DND-41 (cell line): Measurements from ENCODE around the gene ABCC10.

Experiments
- EZH2 ChIP-seq: IDR thresholded peaks from 3 replicates; pipeline ENCODE4 v1.6.1; 2012; ENCODE audit warnings: borderline replicate concordance, low read depth, mild to moderate bottlenecking, moderate library complexity, low read length, inconsistent platforms; ENCODE audit not compliant: severe bottlenecking
- TF ChIP-seq, protein P1 (sequence below): IDR thresholded peaks from 2 replicates; pipeline ENCODE4 v1.5.1; 2012; ENCODE audit warnings: borderline replicate concordance, low read length, moderate library complexity, mild to moderate bottlenecking; ENCODE audit not compliant: poor library complexity, severe bottlenecking; ENCODE audit errors: extremely low read depth

DNA sequence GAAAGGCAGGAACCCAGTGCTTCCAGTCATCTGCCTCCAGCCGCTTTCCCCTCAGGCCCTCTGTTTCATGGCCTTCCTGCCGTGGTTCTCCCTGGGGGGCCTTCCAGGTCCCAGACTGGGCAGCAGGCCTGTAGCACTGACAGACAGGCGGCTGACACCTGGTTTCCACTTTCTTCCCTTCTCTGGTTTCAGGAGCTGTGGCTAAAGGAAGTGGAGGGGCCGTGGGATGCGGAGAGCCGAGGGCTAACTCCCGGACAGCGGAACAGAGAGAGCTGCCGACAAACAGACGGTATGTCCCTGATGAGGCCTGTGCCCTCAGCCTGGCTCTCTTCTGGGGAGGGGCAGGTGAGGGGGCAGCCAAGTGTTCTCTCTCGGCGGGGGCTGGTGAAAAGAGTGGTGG lies 70.3 kb downstream of the ABCC10 start:
- TF ChIP-seq, protein P1, sequence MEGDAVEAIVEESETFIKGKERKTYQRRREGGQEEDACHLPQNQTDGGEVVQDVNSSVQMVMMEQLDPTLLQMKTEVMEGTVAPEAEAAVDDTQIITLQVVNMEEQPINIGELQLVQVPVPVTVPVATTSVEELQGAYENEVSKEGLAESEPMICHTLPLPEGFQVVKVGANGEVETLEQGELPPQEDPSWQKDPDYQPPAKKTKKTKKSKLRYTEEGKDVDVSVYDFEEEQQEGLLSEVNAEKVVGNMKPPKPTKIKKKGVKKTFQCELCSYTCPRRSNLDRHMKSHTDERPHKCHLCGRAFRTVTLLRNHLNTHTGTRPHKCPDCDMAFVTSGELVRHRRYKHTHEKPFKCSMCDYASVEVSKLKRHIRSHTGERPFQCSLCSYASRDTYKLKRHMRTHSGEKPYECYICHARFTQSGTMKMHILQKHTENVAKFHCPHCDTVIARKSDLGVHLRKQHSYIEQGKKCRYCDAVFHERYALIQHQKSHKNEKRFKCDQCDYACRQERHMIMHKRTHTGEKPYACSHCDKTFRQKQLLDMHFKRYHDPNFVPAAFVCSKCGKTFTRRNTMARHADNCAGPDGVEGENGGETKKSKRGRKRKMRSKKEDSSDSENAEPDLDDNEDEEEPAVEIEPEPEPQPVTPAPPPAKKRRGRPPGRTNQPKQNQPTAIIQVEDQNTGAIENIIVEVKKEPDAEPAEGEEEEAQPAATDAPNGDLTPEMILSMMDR: no peak
- TF ChIP-seq EZH2: no peak
